Caco-2 (cell line): ENCODE measurements around the gene EZH2. TPM values are rescaled to one million over a fixed set of nuclear protein-coding genes. Genes with fewer than 3 reads are reported as not detected.

ENCODE experiments used
- BruUV-seq: library from RNA; stranded (reverse); fragments of 400-500 nt; replicated peaks from 2 replicates; lab custom pipeline; 2021; lab: Mats Ljungman, UMichigan
- CTCF ChIA-PET: fragments of 300-600 bp; sonication (Branson Sonifier 250); formaldehyde crosslinking; loops from one replicate; lab custom pipeline; 2022; ENCODE audit warnings: antibody characterized with exemption; lab: Charles Lee
- POLR2A ChIA-PET: fragments of 300-600 bp; sonication (Branson Sonifier 250); formaldehyde crosslinking; loops from one replicate; lab custom pipeline; 2022; ENCODE audit warnings: antibody characterized with exemption; lab: Charles Lee
- DNase-seq, 2 experiments: peaks; one replicate each; pipeline versions ENCODE4 v3.0.0 to v3.0.0-alpha.2; 2020 to 2022
- H3K27me3 ChIP-seq: replicated peaks from 2 replicates; pipeline ENCODE4 v1.6.0; 2011; ENCODE audit warnings: low read length; ENCODE audit not compliant: control insufficient read depth, insufficient read depth
- H3K36me3 ChIP-seq: 2 replicates; pipeline ENCODE4 v1.5.1; 2011; ENCODE audit warnings: low read length; ENCODE audit not compliant: control insufficient read depth, insufficient read depth
- H3K4me1 ChIP-seq: fragments of 250-450 bp; sonication (Bioruptor Pico); 2 replicates; pipeline ENCODE4 v1.5.1; 2020; ENCODE audit warnings: mild to moderate bottlenecking
- H3K4me3 ChIP-seq: 2 replicates; pipeline ENCODE4 v1.5.1; 2011; ENCODE audit warnings: low read depth, mild to moderate bottlenecking, control low read depth, low read length
- H3K9me3 ChIP-seq: fragments of 250-450 bp; sonication (Bioruptor Pico); 2 replicates; pipeline ENCODE4 v1.5.1; 2020; ENCODE audit warnings: mild to moderate bottlenecking, moderate library complexity
- H3K27ac Mint-ChIP-seq: one replicate; pipeline ENCODE4 v1.8.0; 2022; ENCODE audit warnings: mixed read lengths; ENCODE audit not compliant: unreplicated experiment
- H3K27me3 Mint-ChIP-seq: one replicate; pipeline ENCODE4 v1.8.0; 2022; ENCODE audit warnings: mixed read lengths; ENCODE audit not compliant: insufficient read depth, unreplicated experiment
- H3K36me3 Mint-ChIP-seq: one replicate; pipeline ENCODE4 v1.8.0; 2022; ENCODE audit warnings: mild to moderate bottlenecking, mixed read lengths; ENCODE audit not compliant: insufficient read depth, unreplicated experiment
- H3K4me1 Mint-ChIP-seq: one replicate; pipeline ENCODE4 v1.8.0; 2022; ENCODE audit warnings: low read depth, mixed read lengths; ENCODE audit not compliant: unreplicated experiment
- H3K4me3 Mint-ChIP-seq: one replicate; pipeline ENCODE4 v1.8.0; 2022; ENCODE audit warnings: mild to moderate bottlenecking, moderate library complexity, mixed read lengths; ENCODE audit not compliant: unreplicated experiment
- H3K9me3 Mint-ChIP-seq: one replicate; pipeline ENCODE4 v1.8.0; 2022; ENCODE audit warnings: mixed read lengths; ENCODE audit not compliant: unreplicated experiment
- CTCF ChIP-seq, 2 experiments: fragments of 200-600 bp in 1 of 2; IDR thresholded peaks; 1 replicate in 1 of 2; 2 replicates in 1 of 2; pipeline versions ENCODE4 v1.5.1 to v1.8.0; 2011 to 2022; ENCODE audit warnings: antibody characterized with exemption in 1 of 2, control low read depth in 1 of 2, inconsistent platforms in 1 of 2, low read depth in 1 of 2, low read length in 1 of 2, mild to moderate bottlenecking in 1 of 2, moderate library complexity in 1 of 2; ENCODE audit not compliant: insufficient read depth in 1 of 2, severe bottlenecking in 1 of 2, unreplicated experiment in 1 of 2
- intact Hi-C: fragments of 100-400 bp; cut with micrococcal nuclease; formaldehyde crosslinking; loops from one replicate; pipeline ENCODE4 v1.10.0; 2022; ENCODE audit not compliant: unreplicated experiment
- total RNA-seq: library from RNA; stranded (reverse); gene quantifications from 2 replicates; pipeline ENCODE4 v1.2.3, GENCODE V29; 2022

EZH2 gene
- total RNA-seq, 1 experiment from 2014 or later, result 63.7 TPM

- Mint-ChIP-seq H3K4me3 (no peak overlapping the region), H3K36me3 (no peaks in the 10 kb centered on the region), H3K4me1 (peaks cover 12% of the 10 kb centered on the region), H3K27ac (no peak overlapping the region), H3K27me3 (no peaks in the 10 kb centered on the region), H3K9me3 (no peaks in the 10 kb centered on the region)
- ChIA-PET POLR2A (no interaction called here), CTCF (no interaction called here)
- H3K4me3 ChIP-seq, result no peak overlapping the region
- no peaks in the 10 kb centered on the region for H3K27me3 ChIP-seq
- no peaks in the 10 kb centered on the region for H3K4me1 ChIP-seq
- DNase-seq, result no peak
- H3K36me3 ChIP-seq, result no peaks in the 10 kb centered on the region
- no peaks in the 10 kb centered on the region for H3K9me3 ChIP-seq
- TF ChIP-seq CTCF (IDR thresholded peaks at IDR 0.05; ENCODE audit: insufficient read depth in 1 of 2, low read depth in 1 of 2, low read length in 1 of 2, severe bottlenecking in 1 of 2, unreplicated experiment in 1 of 2), result no peak
- no TSS peak for BruUV-seq
- intact Hi-C loops, result no loop called here
These were observed 39.9 kb upstream of the EZH2 start for GRCh38 chr7:148924011-148924410.

DNA sequence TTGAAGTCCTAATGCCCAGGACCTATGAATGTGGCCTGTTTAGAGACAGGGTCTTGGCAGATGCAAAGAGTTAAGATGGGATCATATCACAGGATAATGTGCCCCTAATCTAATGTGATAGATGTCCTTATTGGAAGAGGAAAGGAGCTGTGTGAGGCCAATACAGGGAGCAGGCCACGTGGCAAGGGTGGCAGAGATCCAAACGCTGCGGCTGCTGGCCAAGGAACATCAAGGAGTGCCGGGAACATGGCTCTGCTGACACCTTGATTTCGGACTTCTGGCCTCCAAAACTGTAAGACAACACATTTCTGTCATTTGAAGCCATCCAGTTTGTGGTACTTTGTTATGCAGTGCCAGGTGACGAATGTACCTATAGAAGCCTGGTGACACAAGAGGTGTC is 37.7 kb upstream of the EZH2 start:
- H3K4me3 Mint-ChIP-seq, result no peak overlapping the region
- intact Hi-C loops, result no loop called here
- POLR2A ChIA-PET, result no interaction called here
- no peak overlapping the region for H3K27ac Mint-ChIP-seq
- Histone ChIP-seq H3K36me3 (no peaks in the 10 kb centered on the region), H3K27me3 (no peaks in the 10 kb centered on the region), H3K9me3 (no peaks in the 10 kb centered on the region), H3K4me1 (no peaks in the 10 kb centered on the region), H3K4me3 (no peak overlapping the region)
- no peaks in the 10 kb centered on the region for H3K27me3 Mint-ChIP-seq
- no TSS peak for BruUV-seq
- H3K9me3 Mint-ChIP-seq, result no peaks in the 10 kb centered on the region
- DNase-seq, result no peak
- no peaks in the 10 kb centered on the region for H3K36me3 Mint-ChIP-seq
- peaks cover 12% of the 10 kb centered on the region for H3K4me1 Mint-ChIP-seq
- TF ChIP-seq CTCF (IDR thresholded peaks at IDR 0.05; ENCODE audit: insufficient read depth in 1 of 2, low read depth in 1 of 2, low read length in 1 of 2, severe bottlenecking in 1 of 2, unreplicated experiment in 1 of 2), result no peak
- CTCF ChIA-PET, result no interaction called here

DNA sequence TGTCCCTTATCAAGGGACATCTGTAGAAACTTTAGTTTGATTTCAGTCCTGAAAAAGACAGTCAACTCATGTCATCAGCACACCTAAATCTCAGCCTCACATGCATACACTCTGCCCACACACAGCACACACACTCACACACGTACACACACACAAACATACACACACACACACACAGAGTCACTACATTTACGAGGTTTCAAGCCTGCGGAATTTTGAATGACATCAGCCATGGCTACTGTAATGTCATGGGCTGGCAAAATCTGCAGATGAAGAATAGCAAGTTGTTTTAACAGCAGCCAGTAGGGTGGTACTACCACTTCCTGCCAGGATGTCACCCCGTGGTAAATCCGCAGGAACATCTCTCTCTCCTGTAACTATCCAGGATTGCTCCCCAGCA is 37.1 kb upstream of the EZH2 start:
- Mint-ChIP-seq H3K4me3 (no peak overlapping the region), H3K27ac (no peak overlapping the region), H3K27me3 (no peaks in the 10 kb centered on the region), H3K36me3 (no peaks in the 10 kb centered on the region), H3K4me1 (peaks cover 12% of the 10 kb centered on the region), H3K9me3 (no peaks in the 10 kb centered on the region)
- Histone ChIP-seq H3K9me3 (no peaks in the 10 kb centered on the region), H3K36me3 (no peaks in the 10 kb centered on the region), H3K4me1 (no peaks in the 10 kb centered on the region), H3K27me3 (no peaks in the 10 kb centered on the region), H3K4me3 (no peak overlapping the region)
- no TSS peak for BruUV-seq
- intact Hi-C loops, result no loop called here
- TF ChIP-seq CTCF (IDR thresholded peaks at IDR 0.05; ENCODE audit: insufficient read depth in 1 of 2, low read depth in 1 of 2, low read length in 1 of 2, severe bottlenecking in 1 of 2, unreplicated experiment in 1 of 2), result no peak
- DNase-seq, result no peak
- ChIA-PET POLR2A (no interaction called here), CTCF (no interaction called here)
